HEK293 (cell line): ENCODE data around the gene PPP3CA.

ENCODE experiments used
- CTCF ChIA-PET: fragments of 350-600 bp; formaldehyde crosslinking; extraction: SDS; loops from one replicate; lab custom pipeline; 2021; ENCODE audit warnings: antibody characterized with exemption; lab: Yijun Ruan, JAX
- POLR2A ChIA-PET: fragments of 300-600 bp; formaldehyde crosslinking; extraction: SDS; loops from one replicate; lab custom pipeline; 2020; ENCODE audit warnings: antibody characterized with exemption, inconsistent platforms; lab: Yijun Ruan, JAX
- H3K27ac ChIP-seq: fragments of 200-500 bp; sonication (Bioruptor generic); 2 replicates; pipeline ENCODE4 v1.5.1; 2014; ENCODE audit warnings: low read depth, low read length, control low read depth, inconsistent platforms; ENCODE audit errors: extremely low read depth
- H3K36me3 ChIP-seq, 2 experiments: fragments of 200-500 bp in 1 of 2; sonication (Bioruptor generic) in 1 of 2; 1 replicate in 1 of 2; 2 replicates in 1 of 2; pipeline ENCODE4 v1.5.1; 2014 to 2017; ENCODE audit warnings: inconsistent platforms in 2 of 2, low read length in 2 of 2; ENCODE audit not compliant: control insufficient read depth in 2 of 2, insufficient read depth in 1 of 2
- H3K4me1 ChIP-seq: fragments of 200-500 bp; sonication (Bioruptor generic); 2 replicates; pipeline ENCODE4 v1.5.1; 2014; ENCODE audit warnings: mild to moderate bottlenecking, low read length, inconsistent platforms; ENCODE audit not compliant: control insufficient read depth, insufficient read depth
- H3K4me3 ChIP-seq: 2 replicates; pipeline ENCODE4 v1.5.1; 2011; ENCODE audit warnings: low read depth, mild to moderate bottlenecking, control low read depth, low read length, moderate library complexity
- H3K9me3 ChIP-seq: fragments of 200-500 bp; sonication (Bioruptor generic); 2 replicates; pipeline ENCODE4 v1.5.1; 2014; ENCODE audit warnings: low read depth, low read length, inconsistent platforms; ENCODE audit not compliant: control insufficient read depth, insufficient read depth
- ELK4 ChIP-seq: IDR thresholded peaks from 2 replicates; pipeline ENCODE4 v1.6.1; 2011; ENCODE audit warnings: mild to moderate bottlenecking, low read depth, low read length, borderline replicate concordance
- GFI1B ChIP-seq: fragments of 450-650 bp; formaldehyde crosslinking; IDR thresholded peaks from 2 replicates; pipeline ENCODE4 v1.5.1; 2016; ENCODE audit warnings: missing biosample characterization, missing genetic modification characterization
- KLF1 ChIP-seq: fragments of 450-650 bp; formaldehyde crosslinking; IDR thresholded peaks from 2 replicates; pipeline ENCODE4 v1.5.1; 2016; ENCODE audit warnings: missing biosample characterization, missing genetic modification characterization
- MZF1 ChIP-seq: fragments of 450-650 bp; formaldehyde crosslinking; IDR thresholded peaks from 2 replicates; pipeline ENCODE4 v1.5.1; 2017; ENCODE audit warnings: missing biosample characterization, missing genetic modification characterization, borderline replicate concordance
- REPIN1 ChIP-seq: fragments of 450-650 bp; formaldehyde crosslinking; IDR thresholded peaks from 2 replicates; pipeline ENCODE4 v1.5.1; 2017; ENCODE audit warnings: missing biosample characterization, missing genetic modification characterization, low read depth
- SCRT1 ChIP-seq: fragments of 450-650 bp; formaldehyde crosslinking; IDR thresholded peaks from 2 replicates; pipeline ENCODE4 v1.5.1; 2016; ENCODE audit warnings: missing biosample characterization, missing genetic modification characterization, borderline replicate concordance
- SP7 ChIP-seq: fragments of 450-650 bp; formaldehyde crosslinking; IDR thresholded peaks from 2 replicates; pipeline ENCODE4 v1.5.1; 2016; ENCODE audit warnings: missing biosample characterization, missing genetic modification characterization
- TCF7L2 ChIP-seq: IDR thresholded peaks from 2 replicates; pipeline ENCODE4 v1.6.1; 2011; ENCODE audit warnings: low read depth, mild to moderate bottlenecking, inconsistent platforms, low read length, moderate library complexity, borderline replicate concordance
- ZBTB21 ChIP-seq: fragments of 450-650 bp; formaldehyde crosslinking; IDR thresholded peaks from 2 replicates; pipeline ENCODE4 v1.5.1; 2017; ENCODE audit warnings: missing biosample characterization, missing genetic modification characterization
- ZEB2 ChIP-seq: fragments of 450-650 bp; formaldehyde crosslinking; IDR thresholded peaks from 2 replicates; pipeline ENCODE4 v1.5.1; 2016; ENCODE audit warnings: missing biosample characterization, missing genetic modification characterization
- ZFP69B ChIP-seq: fragments of 450-650 bp; formaldehyde crosslinking; IDR thresholded peaks from 2 replicates; pipeline ENCODE4 v1.5.1; 2016; ENCODE audit warnings: missing biosample characterization, missing genetic modification characterization
- ZNF112 ChIP-seq: fragments of 450-650 bp; formaldehyde crosslinking; IDR thresholded peaks from 2 replicates; pipeline ENCODE4 v1.5.0; 2017; ENCODE audit warnings: missing biosample characterization, missing genetic modification characterization
- ZNF148 ChIP-seq: fragments of 450-650 bp; formaldehyde crosslinking; IDR thresholded peaks from 2 replicates; pipeline ENCODE4 v1.5.0; 2017; ENCODE audit warnings: missing biosample characterization, missing genetic modification characterization, borderline replicate concordance
- ZNF2 ChIP-seq: fragments of 450-650 bp; formaldehyde crosslinking; IDR thresholded peaks from 2 replicates; pipeline ENCODE4 v1.5.1; 2016; ENCODE audit warnings: missing biosample characterization, missing genetic modification characterization
- ZNF211 ChIP-seq: fragments of 450-650 bp; formaldehyde crosslinking; IDR thresholded peaks from 2 replicates; pipeline ENCODE4 v1.5.1; 2016; ENCODE audit warnings: low read depth, missing biosample characterization, missing genetic modification characterization
- ZNF292 ChIP-seq: fragments of 450-650 bp; formaldehyde crosslinking; IDR thresholded peaks from 2 replicates; pipeline ENCODE4 v1.5.1; 2016; ENCODE audit warnings: low read depth, missing biosample characterization, missing genetic modification characterization, borderline replicate concordance
- ZNF311 ChIP-seq: fragments of 450-650 bp; formaldehyde crosslinking; IDR thresholded peaks from 2 replicates; pipeline ENCODE4 v1.5.1; 2017; ENCODE audit warnings: missing biosample characterization, missing genetic modification characterization, borderline replicate concordance
- ZNF398 ChIP-seq: fragments of 450-650 bp; formaldehyde crosslinking; IDR thresholded peaks from 2 replicates; pipeline ENCODE4 v1.5.1; 2017; ENCODE audit warnings: missing biosample characterization, missing genetic modification characterization
- ZNF521 ChIP-seq: fragments of 450-650 bp; formaldehyde crosslinking; IDR thresholded peaks from 2 replicates; pipeline ENCODE4 v1.5.1; 2017; ENCODE audit warnings: missing biosample characterization, mild to moderate bottlenecking, missing genetic modification characterization
- ZNF530 ChIP-seq: fragments of 450-650 bp; formaldehyde crosslinking; IDR thresholded peaks from 2 replicates; pipeline ENCODE4 v1.5.1; 2016; ENCODE audit warnings: low read depth, missing biosample characterization, missing genetic modification characterization
- ZNF596 ChIP-seq: fragments of 450-650 bp; IDR thresholded peaks from 2 replicates; pipeline ENCODE4 v1.5.0; 2018; ENCODE audit warnings: missing biosample characterization, mild to moderate bottlenecking, missing genetic modification characterization, moderate library complexity
- ZNF621 ChIP-seq: fragments of 450-650 bp; formaldehyde crosslinking; IDR thresholded peaks from 2 replicates; pipeline ENCODE4 v1.5.1; 2017; ENCODE audit warnings: missing biosample characterization, missing genetic modification characterization
- ZNF660 ChIP-seq: fragments of 450-650 bp; IDR thresholded peaks from 2 replicates; pipeline ENCODE4 v1.5.1; 2018; ENCODE audit warnings: missing biosample characterization, mild to moderate bottlenecking, missing genetic modification characterization
- ZNF701 ChIP-seq: fragments of 450-650 bp; formaldehyde crosslinking; IDR thresholded peaks from 2 replicates; pipeline ENCODE4 v1.5.1; 2016; ENCODE audit warnings: missing biosample characterization, missing genetic modification characterization
- ZNF768 ChIP-seq: fragments of 450-650 bp; formaldehyde crosslinking; IDR thresholded peaks from 2 replicates; pipeline ENCODE4 v1.5.1; 2018; ENCODE audit warnings: missing biosample characterization, mild to moderate bottlenecking, missing genetic modification characterization
- ZNF777 ChIP-seq: fragments of 450-650 bp; formaldehyde crosslinking; IDR thresholded peaks from 2 replicates; pipeline ENCODE4 v1.5.1; 2017; ENCODE audit warnings: missing biosample characterization, missing genetic modification characterization, borderline replicate concordance
- ZSCAN23 ChIP-seq: fragments of 450-650 bp; formaldehyde crosslinking; IDR thresholded peaks from 2 replicates; pipeline ENCODE4 v1.5.1; 2016; ENCODE audit warnings: missing biosample characterization, missing genetic modification characterization
- TF ChIP-seq, protein P1 (sequence below): fragments of 450-650 bp; formaldehyde crosslinking; IDR thresholded peaks from 2 replicates; pipeline ENCODE4 v1.5.1; 2016; ENCODE audit warnings: missing biosample characterization, missing genetic modification characterization
- TF ChIP-seq, protein P2 (sequence below): fragments of 450-650 bp; formaldehyde crosslinking; IDR thresholded peaks from 2 replicates; pipeline ENCODE4 v1.5.1; 2017; ENCODE audit warnings: missing biosample characterization, missing genetic modification characterization

The PPP3CA gene

DNA sequence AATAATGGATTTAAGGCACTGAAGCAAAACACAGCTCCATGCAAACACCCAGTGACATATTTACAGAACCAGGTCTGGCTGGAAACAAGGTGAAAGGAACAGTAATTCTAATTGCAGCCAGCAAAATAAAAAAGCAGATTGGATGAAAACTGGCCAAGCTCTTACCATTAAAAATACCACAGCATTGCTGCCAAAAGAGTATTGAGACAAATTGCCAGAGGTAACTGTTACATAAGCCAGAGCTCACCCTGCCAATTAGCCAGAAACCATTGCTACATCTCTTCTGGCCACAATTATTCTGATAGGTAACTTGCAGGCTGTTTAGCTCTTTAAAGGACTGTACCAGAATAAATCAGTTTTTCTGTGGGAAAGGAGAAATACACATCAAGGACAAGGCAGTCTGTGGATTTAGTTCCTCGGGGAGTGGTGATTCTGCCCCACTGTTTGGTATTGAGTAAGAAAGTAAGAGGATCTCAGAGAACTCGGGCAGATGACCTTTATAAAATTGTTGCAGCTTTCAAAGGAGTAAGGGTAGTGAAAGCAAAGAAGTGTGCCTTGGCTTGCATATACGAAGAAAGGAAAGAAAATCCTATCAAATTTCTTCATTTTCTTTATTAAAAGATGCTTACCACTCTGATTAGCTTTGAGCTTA lies 369.5 kb downstream of the PPP3CA start:
- no peak for TF ChIP-seq ZNF777
- TF ChIP-seq TCF7L2 = no peak
- TF ChIP-seq, protein P1, sequence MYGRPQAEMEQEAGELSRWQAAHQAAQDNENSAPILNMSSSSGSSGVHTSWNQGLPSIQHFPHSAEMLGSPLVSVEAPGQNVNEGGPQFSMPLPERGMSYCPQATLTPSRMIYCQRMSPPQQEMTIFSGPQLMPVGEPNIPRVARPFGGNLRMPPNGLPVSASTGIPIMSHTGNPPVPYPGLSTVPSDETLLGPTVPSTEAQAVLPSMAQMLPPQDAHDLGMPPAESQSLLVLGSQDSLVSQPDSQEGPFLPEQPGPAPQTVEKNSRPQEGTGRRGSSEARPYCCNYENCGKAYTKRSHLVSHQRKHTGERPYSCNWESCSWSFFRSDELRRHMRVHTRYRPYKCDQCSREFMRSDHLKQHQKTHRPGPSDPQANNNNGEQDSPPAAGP = no peak
- TF ChIP-seq, protein P2, sequence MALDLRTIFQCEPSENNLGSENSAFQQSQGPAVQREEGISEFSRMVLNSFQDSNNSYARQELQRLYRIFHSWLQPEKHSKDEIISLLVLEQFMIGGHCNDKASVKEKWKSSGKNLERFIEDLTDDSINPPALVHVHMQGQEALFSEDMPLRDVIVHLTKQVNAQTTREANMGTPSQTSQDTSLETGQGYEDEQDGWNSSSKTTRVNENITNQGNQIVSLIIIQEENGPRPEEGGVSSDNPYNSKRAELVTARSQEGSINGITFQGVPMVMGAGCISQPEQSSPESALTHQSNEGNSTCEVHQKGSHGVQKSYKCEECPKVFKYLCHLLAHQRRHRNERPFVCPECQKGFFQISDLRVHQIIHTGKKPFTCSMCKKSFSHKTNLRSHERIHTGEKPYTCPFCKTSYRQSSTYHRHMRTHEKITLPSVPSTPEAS (tag by site-specific recombination) = no peak
- no peak for TF ChIP-seq ZNF211 (tag by site-specific recombination)
- TF ChIP-seq ZSCAN23 (tag by site-specific recombination) = no peak
- TF ChIP-seq ZFP69B = no peak
- no peak for TF ChIP-seq GFI1B (tag by site-specific recombination)
- no peak for TF ChIP-seq ZNF398
- TF ChIP-seq ZNF660 (tag by site-specific recombination) = no peak
- TF ChIP-seq MZF1 (tag by site-specific recombination) = no peak
- no peak for TF ChIP-seq ZNF596
- Histone ChIP-seq H3K27ac (no peak overlapping the region), H3K4me3 (no peak overlapping the region), H3K36me3 (no peaks in the 10 kb centered on the region), H3K4me1 (no peaks in the 10 kb centered on the region), H3K9me3 (no peaks in the 10 kb centered on the region)
- CTCF ChIA-PET = interaction anchor here (0.6 kb wide), 1 partner anchor 160 kb away, joined by 3 read pairs; no protein-coding TSS in a partner anchor
- POLR2A ChIA-PET = no interaction called here

GRCh38 chr4:100977274-100977673 lies 370.1 kb downstream of the PPP3CA start:
- Histone ChIP-seq H3K9me3 (no peaks in the 10 kb centered on the region), H3K36me3 (no peaks in the 10 kb centered on the region), H3K27ac (no peak overlapping the region), H3K4me1 (no peaks in the 10 kb centered on the region), H3K4me3 (no peak overlapping the region)
- ChIA-PET CTCF (interaction anchor here (0.6 kb wide), 1 partner anchor 161 kb away, joined by 3 read pairs; no protein-coding TSS in a partner anchor), POLR2A (no interaction called here)
- TF ChIP-seq ZNF2 (tag by site-specific recombination) (no peak), KLF1 (tag by site-specific recombination) (no peak), ZBTB21 (tag by site-specific recombination) (no peak), ZNF701 (no peak), ZNF112 (tag by site-specific recombination) (no peak), ZNF768 (no peak), ELK4 (no peak), ZEB2 (tag by site-specific recombination) (no peak), ZNF148 (tag by site-specific recombination) (no peak), SCRT1 (tag by site-specific recombination) (no peak), ZNF621 (tag by site-specific recombination) (no peak), ZNF530 (tag by site-specific recombination) (no peak), REPIN1 (tag by site-specific recombination) (no peak), ZNF292 (tag by site-specific recombination) (no peak), ZNF311 (no peak), SP7 (tag by site-specific recombination) (no peak), ZNF777 (no peak), ZNF521 (tag by site-specific recombination) (no peak)
